HEK293 (cell line): Measurements from ENCODE around the gene IGSF11.

Experiments
- ELK4 ChIP-seq: IDR thresholded peaks from 2 replicates; pipeline ENCODE4 v1.6.1; 2011; ENCODE audit warnings: mild to moderate bottlenecking, low read depth, low read length, borderline replicate concordance
- GLIS2 ChIP-seq: fragments of 450-650 bp; formaldehyde crosslinking; IDR thresholded peaks from 2 replicates; pipeline ENCODE4 v1.5.1; 2016; ENCODE audit warnings: missing biosample characterization, missing genetic modification characterization
- HIC1 ChIP-seq: fragments of 450-650 bp; formaldehyde crosslinking; IDR thresholded peaks from 2 replicates; pipeline ENCODE4 v1.5.1; 2016; ENCODE audit warnings: missing biosample characterization, missing genetic modification characterization
- INSM2 ChIP-seq: fragments of 450-650 bp; formaldehyde crosslinking; IDR thresholded peaks from 2 replicates; pipeline ENCODE4 v1.5.1; 2016; ENCODE audit warnings: missing biosample characterization, missing genetic modification characterization
- KLF10 ChIP-seq: fragments of 450-650 bp; IDR thresholded peaks from 2 replicates; pipeline ENCODE4 v1.5.1; 2018; ENCODE audit warnings: missing biosample characterization, mild to moderate bottlenecking, missing genetic modification characterization
- KLF9 ChIP-seq: fragments of 450-650 bp; formaldehyde crosslinking; IDR thresholded peaks from 2 replicates; pipeline ENCODE4 v1.5.1; 2016; ENCODE audit warnings: missing biosample characterization, missing genetic modification characterization, low read depth
- PATZ1 ChIP-seq: fragments of 450-650 bp; formaldehyde crosslinking; IDR thresholded peaks from 2 replicates; pipeline ENCODE4 v1.5.1; 2016; ENCODE audit warnings: missing biosample characterization, missing genetic modification characterization
- PBX3 ChIP-seq: sonication (generic); formaldehyde crosslinking; IDR thresholded peaks from 2 replicates; pipeline ENCODE4 v1.8.1; 2022; ENCODE audit warnings: mild to moderate bottlenecking, moderate library complexity, missing genetic modification reagents
- SCRT1 ChIP-seq: fragments of 450-650 bp; formaldehyde crosslinking; IDR thresholded peaks from 2 replicates; pipeline ENCODE4 v1.5.1; 2016; ENCODE audit warnings: missing biosample characterization, missing genetic modification characterization, borderline replicate concordance
- SETDB1 ChIP-seq: IDR thresholded peaks from one replicate; pipeline ENCODE4 v1.6.1; 2017; ENCODE audit warnings: mild to moderate bottlenecking, low read length, moderate library complexity, mixed read lengths; ENCODE audit not compliant: insufficient read length
- ZBTB1 ChIP-seq: fragments of 450-650 bp; formaldehyde crosslinking; IDR thresholded peaks from 2 replicates; pipeline ENCODE4 v1.5.1; 2016; ENCODE audit warnings: missing biosample characterization, missing genetic modification characterization
- ZBTB20 ChIP-seq: fragments of 450-650 bp; formaldehyde crosslinking; IDR thresholded peaks from 2 replicates; pipeline ENCODE4 v1.5.1; 2016; ENCODE audit warnings: missing biosample characterization, missing genetic modification characterization
- ZIC2 ChIP-seq: fragments of 450-650 bp; formaldehyde crosslinking; IDR thresholded peaks from 2 replicates; pipeline ENCODE4 v1.5.1; 2016; ENCODE audit warnings: missing biosample characterization, missing genetic modification characterization
- ZNF184 ChIP-seq: fragments of 450-650 bp; IDR thresholded peaks from 2 replicates; pipeline ENCODE4 v1.5.1; 2018; ENCODE audit warnings: missing biosample characterization, mild to moderate bottlenecking, missing genetic modification characterization
- ZNF2 ChIP-seq: fragments of 450-650 bp; formaldehyde crosslinking; IDR thresholded peaks from 2 replicates; pipeline ENCODE4 v1.5.1; 2016; ENCODE audit warnings: missing biosample characterization, missing genetic modification characterization
- ZNF394 ChIP-seq: fragments of 450-650 bp; formaldehyde crosslinking; IDR thresholded peaks from 2 replicates; pipeline ENCODE4 v1.5.1; 2016; ENCODE audit warnings: missing biosample characterization, missing genetic modification characterization, mild to moderate bottlenecking, moderate library complexity, borderline replicate concordance
- ZNF571 ChIP-seq: fragments of 450-650 bp; formaldehyde crosslinking; IDR thresholded peaks from 2 replicates; pipeline ENCODE4 v1.5.0; 2017; ENCODE audit warnings: missing biosample characterization, missing genetic modification characterization
- ZNF629 ChIP-seq: fragments of 450-650 bp; formaldehyde crosslinking; IDR thresholded peaks from 2 replicates; pipeline ENCODE4 v1.5.1; 2017; ENCODE audit warnings: missing biosample characterization, missing genetic modification characterization
- ZNF692 ChIP-seq: fragments of 450-650 bp; formaldehyde crosslinking; IDR thresholded peaks from 2 replicates; pipeline ENCODE4 v1.5.1; 2016; ENCODE audit warnings: missing biosample characterization, missing genetic modification characterization
- ZNF707 ChIP-seq: fragments of 450-650 bp; formaldehyde crosslinking; IDR thresholded peaks from 2 replicates; pipeline ENCODE4 v1.5.1; 2016; ENCODE audit warnings: missing biosample characterization, missing genetic modification characterization
- ZNF76 ChIP-seq: fragments of 450-650 bp; formaldehyde crosslinking; IDR thresholded peaks from 2 replicates; pipeline ENCODE4; 2016; ENCODE audit warnings: low read depth, missing biosample characterization, missing genetic modification characterization, borderline replicate concordance
- ZNF768 ChIP-seq: fragments of 450-650 bp; formaldehyde crosslinking; IDR thresholded peaks from 2 replicates; pipeline ENCODE4 v1.5.1; 2018; ENCODE audit warnings: missing biosample characterization, mild to moderate bottlenecking, missing genetic modification characterization
- ZNF785 ChIP-seq: fragments of 450-650 bp; formaldehyde crosslinking; IDR thresholded peaks from 2 replicates; pipeline ENCODE4 v1.5.1; 2016; ENCODE audit warnings: missing biosample characterization, missing genetic modification characterization
- ZNF837 ChIP-seq: fragments of 450-650 bp; formaldehyde crosslinking; IDR thresholded peaks from 2 replicates; pipeline ENCODE4 v1.5.1; 2016; ENCODE audit warnings: missing biosample characterization, missing genetic modification characterization
- ZSCAN18 ChIP-seq: fragments of 450-650 bp; formaldehyde crosslinking; IDR thresholded peaks from 2 replicates; pipeline ENCODE4 v1.5.1; 2016; ENCODE audit warnings: missing biosample characterization, missing genetic modification characterization
- ZSCAN4 ChIP-seq: fragments of 450-650 bp; formaldehyde crosslinking; IDR thresholded peaks from 2 replicates; pipeline ENCODE4 v1.5.1; 2017; ENCODE audit warnings: missing biosample characterization, missing genetic modification characterization
- ZXDB ChIP-seq: fragments of 450-650 bp; formaldehyde crosslinking; IDR thresholded peaks from 2 replicates; pipeline ENCODE4 v1.5.1; 2016; ENCODE audit warnings: missing biosample characterization, missing genetic modification characterization

IGSF11 gene

GRCh38 chr3:119034256-119035013 lies at the start of gene IGSF11 (continued):
- peak; percentile 80 for TF ChIP-seq KLF9 (tag by site-specific recombination)
- TF ChIP-seq PBX3: 0 out of 2 replicates have a peak, but pooled peaks have one; percentile 58
- TF ChIP-seq KLF10 (tag by site-specific recombination): no peak
- TF ChIP-seq ZNF2 (tag by site-specific recombination): no peak
- TF ChIP-seq ZNF768: no peak
- 0 out of 2 replicates have a peak, but pooled peaks have one; percentile 24 for TF ChIP-seq ZNF76 (tag by site-specific recombination)
- TF ChIP-seq ZNF394 (tag by site-specific recombination): peak; percentile 99
- no peak for TF ChIP-seq ZNF571 (tag by site-specific recombination)
- TF ChIP-seq ZSCAN4 (tag by site-specific recombination): no peak
- no peak for TF ChIP-seq ZSCAN18
- peak; percentile 63 for TF ChIP-seq PATZ1 (tag by site-specific recombination)
- peak; percentile 28 for TF ChIP-seq ZIC2 (tag by site-specific recombination)
- 0 out of 2 replicates have a peak, but pooled peaks have one; percentile 29 for TF ChIP-seq ZNF692 (tag by site-specific recombination)
- no peak for TF ChIP-seq ZNF837 (tag by site-specific recombination)
- TF ChIP-seq ZNF629 (tag by site-specific recombination): no peak
- peak; percentile 69 for TF ChIP-seq ZBTB20
- TF ChIP-seq ZNF184 (tag by site-specific recombination): no peak
- peak; percentile 63; the same call in 1 of the 2 replicates for TF ChIP-seq HIC1 (tag by site-specific recombination)
- 0 out of 2 replicates have a peak, but pooled peaks have one; percentile 26 for TF ChIP-seq ZXDB (tag by site-specific recombination)
- no peak for TF ChIP-seq ZNF785 (tag by site-specific recombination)
- TF ChIP-seq GLIS2 (tag by site-specific recombination): peak; percentile 78
- no peak for TF ChIP-seq ZBTB1
- no peak for TF ChIP-seq INSM2 (tag by site-specific recombination)
- TF ChIP-seq SCRT1 (tag by site-specific recombination): no peak
- peak; percentile 42; the same call in 1 of the 2 replicates for TF ChIP-seq ZNF707 (tag by site-specific recombination)
- no peak for TF ChIP-seq ELK4
- no peak for TF ChIP-seq SETDB1
